ENCODE data around the gene LCA5. TPM values are rescaled to one million over a fixed set of nuclear protein-coding genes. Genes with fewer than 3 reads are reported as not detected.

The LCA5 gene
- total and polyA plus RNA-seq, 7 donors: 0.23 to 10.7 (median 5.0) TPM

DNA sequence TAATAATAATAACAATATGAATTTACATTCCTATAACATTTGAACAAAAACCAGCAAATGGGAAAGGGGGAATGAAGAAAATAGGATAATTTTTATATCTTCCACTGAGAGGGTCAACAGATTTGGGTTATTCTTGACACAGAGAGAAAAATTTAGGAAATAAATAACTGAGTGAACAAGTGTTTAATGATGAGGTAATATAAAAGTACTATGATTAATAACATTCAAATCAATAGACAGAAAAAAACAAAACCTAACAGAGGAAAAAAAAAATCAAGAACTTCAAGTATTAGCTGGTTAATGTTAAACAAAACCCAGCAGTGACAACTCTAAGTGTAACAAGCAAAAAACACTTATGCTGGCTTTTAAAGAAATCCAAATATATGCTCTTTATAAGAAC, 66.5 kb downstream of the LCA5 start:
- no peaks in the 10 kb centered on the region for H3K36me3 ChIP-seq
- DNase-seq: no peak

DNA sequence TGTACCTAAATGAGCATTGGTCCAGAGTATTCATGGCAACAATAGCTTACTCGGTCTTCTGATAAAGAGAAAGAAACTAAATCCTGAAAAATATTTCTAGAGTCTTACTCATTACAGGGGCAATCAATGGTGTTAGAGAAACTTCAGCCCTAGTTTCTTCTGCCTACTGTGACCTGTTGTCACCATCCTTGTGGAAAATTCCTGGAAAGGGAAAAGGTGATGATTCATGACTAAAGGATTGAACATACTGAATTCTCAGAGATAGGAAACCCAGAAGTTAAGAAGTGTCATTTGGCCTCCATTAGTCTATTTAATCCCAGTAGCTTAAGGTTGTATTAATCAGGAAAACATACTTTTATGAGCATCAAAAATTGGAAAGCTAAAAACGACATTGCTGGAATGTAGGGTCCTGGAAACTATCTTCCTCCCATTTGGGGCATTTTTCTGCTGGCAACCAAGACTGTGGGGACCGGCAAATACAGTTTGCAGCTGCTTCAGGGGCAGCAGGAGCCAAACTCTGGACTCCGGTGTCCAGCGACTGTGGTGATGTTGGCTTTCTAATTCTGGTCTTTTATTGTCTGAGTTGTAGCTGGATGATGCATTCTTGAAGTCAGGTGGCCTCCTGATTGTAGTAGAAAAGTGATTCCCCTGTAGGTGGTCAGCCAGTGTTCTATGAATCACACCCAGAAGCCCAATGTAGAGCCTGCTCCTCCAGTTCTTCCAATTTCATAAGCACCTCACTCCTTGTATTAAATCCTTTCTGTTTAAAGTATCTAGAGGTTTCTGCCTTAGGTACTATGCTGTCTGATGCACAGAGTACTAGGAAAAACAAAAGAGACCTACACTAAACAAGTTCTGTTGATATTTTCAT, 67.6 kb downstream of the LCA5 start:
- Histone ChIP-seq H3K4me3 (no peak overlapping the region), H3K27me3 (no peaks in the 10 kb centered on the region), H3K36me3 (no peaks in the 10 kb centered on the region), H3K27ac (no peak overlapping the region), H3K9me3 (no peaks in the 10 kb centered on the region), H3K4me1 (peaks cover 0 to 7% (median 0%) of the 10 kb centered on the region in 4 donors)
- DNase-seq: no peak
- TF ChIP-seq EP300 (IDR thresholded peaks at IDR 0.05): no peak
- TF ChIP-seq POLR2AphosphoS5 (IDR thresholded peaks at IDR 0.05): no peak
- TF ChIP-seq POLR2A (IDR thresholded peaks at IDR 0.05): no peak
- TF ChIP-seq CTCF (IDR thresholded peaks at IDR 0.05): no peak
- WGBS, 2 donors: 77 to 78% methylated on average over 5 of the region's 5 CpGs
- intact Hi-C loops (cut with DNase I): no loop called here

More for the DNA sequence above, 66.5 kb downstream of the LCA5 start:
- Histone ChIP-seq H3K4me3 (no peak overlapping the region), H3K9me3 (no peaks in the 10 kb centered on the region), H3K27me3 (no peaks in the 10 kb centered on the region), H3K27ac (no peak overlapping the region), H3K4me1 (peaks cover 0 to 7% (median 0%) of the 10 kb centered on the region in 4 donors)
- no peak for TF ChIP-seq POLR2AphosphoS5 (IDR thresholded peaks at IDR 0.05)
- TF ChIP-seq CTCF (IDR thresholded peaks at IDR 0.05): no peak
- TF ChIP-seq EP300 (IDR thresholded peaks at IDR 0.05): no peak
- no peak for TF ChIP-seq POLR2A (IDR thresholded peaks at IDR 0.05)
- intact Hi-C loops (cut with DNase I): no loop called here

DNA sequence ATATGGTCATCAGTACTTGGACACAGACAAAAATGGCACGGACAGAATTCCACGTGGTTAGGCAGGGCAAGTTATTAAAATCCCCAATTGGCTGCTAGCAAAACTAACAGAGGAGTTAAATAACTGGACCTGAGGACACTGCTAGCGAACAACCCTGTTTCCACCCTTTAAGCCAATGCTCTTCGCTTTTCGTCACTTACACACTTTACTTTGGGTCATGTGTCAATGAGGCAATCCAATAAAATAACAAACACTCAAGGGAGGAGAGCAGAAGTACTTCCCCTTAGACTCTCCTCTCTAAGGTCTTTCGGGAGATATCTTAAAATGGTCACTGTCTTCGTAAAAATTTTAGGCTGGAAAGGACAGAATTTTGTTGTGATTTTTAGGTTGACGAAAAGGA, 68.6 kb downstream of the LCA5 start:
- H3K27me3 ChIP-seq: no peaks in the 10 kb centered on the region
- H3K27ac ChIP-seq: no peak overlapping the region
- WGBS, 2 donors: 66 to 78% methylated on average over 8 of the region's 8 CpGs
- no peak overlapping the region for H3K4me3 ChIP-seq
- TF ChIP-seq POLR2A (IDR thresholded peaks at IDR 0.05): no peak
- no peak for TF ChIP-seq CTCF (IDR thresholded peaks at IDR 0.05)
- no peak for TF ChIP-seq POLR2AphosphoS5 (IDR thresholded peaks at IDR 0.05)
- no peak for TF ChIP-seq EP300 (IDR thresholded peaks at IDR 0.05)
- intact Hi-C loops (cut with DNase I): no loop called here
- peaks cover 0 to 7% (median 0%) of the 10 kb centered on the region in 4 donors for H3K4me1 ChIP-seq
- DNase-seq: no peak
- no peaks in the 10 kb centered on the region for H3K36me3 ChIP-seq
- no peaks in the 10 kb centered on the region for H3K9me3 ChIP-seq

DNA sequence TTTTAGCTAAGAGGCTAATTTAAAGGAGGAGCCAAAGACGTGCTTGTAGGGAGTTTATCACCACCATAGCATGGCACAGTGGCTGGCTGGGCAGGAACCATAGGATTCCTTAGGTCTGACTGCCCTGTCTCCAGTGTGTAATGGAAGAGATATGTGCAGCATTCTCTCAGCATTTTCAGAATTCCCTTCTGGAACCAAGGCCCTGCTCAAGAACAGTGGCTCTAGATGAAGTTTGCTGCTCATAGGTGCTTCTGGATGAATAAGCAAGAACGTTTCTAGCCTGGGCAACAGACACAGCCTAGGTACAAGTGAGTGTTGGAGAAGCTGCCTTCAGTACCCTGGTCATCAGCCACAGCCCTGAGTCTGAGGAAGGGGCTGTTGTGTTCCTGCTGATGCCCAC, 69.1 kb downstream of the LCA5 start:
- H3K9me3 ChIP-seq: no peaks in the 10 kb centered on the region
- H3K27ac ChIP-seq: no peak overlapping the region
- DNase-seq: no peak
- intact Hi-C loops (cut with DNase I): no loop called here
- TF ChIP-seq POLR2A (IDR thresholded peaks at IDR 0.05) (no peak), EP300 (IDR thresholded peaks at IDR 0.05) (no peak), CTCF (IDR thresholded peaks at IDR 0.05) (no peak), POLR2AphosphoS5 (IDR thresholded peaks at IDR 0.05) (no peak)
- no peaks in the 10 kb centered on the region for H3K27me3 ChIP-seq
- no peaks in the 10 kb centered on the region for H3K36me3 ChIP-seq
- H3K4me3 ChIP-seq: no peak overlapping the region
- 41 to 43% methylated on average over 2 of the region's 2 CpGs for WGBS, 2 donors
- H3K4me1 ChIP-seq: peaks cover 0 to 7% (median 0%) of the 10 kb centered on the region in 4 donors
